CMK (cell line): Measurements from ENCODE around the gene RBMS3.
"Not testable (repeated sequence)": the region's sequence is repeated elsewhere in the genome, so short reads cannot be mapped to it uniquely, and the experiment has no call there.

Source experiments
- DNase-seq: peaks from one replicate; pipeline ENCODE4 v3.0.0-alpha.2; 2010; ENCODE audit warnings: low read depth

RBMS3 gene

DNA sequence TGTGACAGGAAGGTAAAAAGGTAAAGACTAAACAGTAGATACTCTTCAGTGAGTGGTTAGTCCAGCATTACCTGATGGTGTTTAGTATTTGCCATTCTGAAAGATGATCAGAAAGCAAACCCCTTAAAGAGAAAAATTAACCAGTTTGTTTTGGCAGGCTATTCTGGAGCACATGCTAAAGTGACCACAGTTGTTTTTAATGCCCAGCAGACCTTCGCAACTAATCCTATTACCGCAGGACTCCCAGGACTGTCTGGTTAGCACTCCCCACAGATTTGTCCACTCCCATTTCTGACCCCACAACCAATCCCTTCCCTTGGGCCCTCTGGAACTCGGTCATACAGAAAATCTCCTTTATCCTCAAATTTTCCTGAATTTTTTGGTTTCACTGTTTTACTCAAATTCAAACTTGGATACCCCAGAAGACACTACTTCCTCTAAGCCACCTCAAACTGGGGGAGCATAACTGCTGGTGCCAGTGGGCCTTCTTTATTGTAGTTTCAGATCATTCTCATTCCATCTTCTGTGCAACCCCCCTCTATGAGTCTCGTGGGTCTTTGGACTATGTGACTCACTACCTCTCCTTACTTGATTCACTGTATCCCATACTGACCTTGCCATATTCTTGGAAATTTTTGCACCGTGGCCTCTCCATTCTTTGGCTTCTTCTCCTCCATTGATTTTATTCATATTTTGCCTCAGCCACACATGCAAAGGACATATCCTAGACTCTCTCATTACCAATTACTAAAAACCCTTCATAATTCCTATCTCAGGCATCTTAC lies 104.4 kb downstream of the RBMS3 start:
- no peak for DNase-seq

GRCh38 chr3:29389362-29389761 lies 108.5 kb downstream of the RBMS3 start:
- no peak for DNase-seq

DNA sequence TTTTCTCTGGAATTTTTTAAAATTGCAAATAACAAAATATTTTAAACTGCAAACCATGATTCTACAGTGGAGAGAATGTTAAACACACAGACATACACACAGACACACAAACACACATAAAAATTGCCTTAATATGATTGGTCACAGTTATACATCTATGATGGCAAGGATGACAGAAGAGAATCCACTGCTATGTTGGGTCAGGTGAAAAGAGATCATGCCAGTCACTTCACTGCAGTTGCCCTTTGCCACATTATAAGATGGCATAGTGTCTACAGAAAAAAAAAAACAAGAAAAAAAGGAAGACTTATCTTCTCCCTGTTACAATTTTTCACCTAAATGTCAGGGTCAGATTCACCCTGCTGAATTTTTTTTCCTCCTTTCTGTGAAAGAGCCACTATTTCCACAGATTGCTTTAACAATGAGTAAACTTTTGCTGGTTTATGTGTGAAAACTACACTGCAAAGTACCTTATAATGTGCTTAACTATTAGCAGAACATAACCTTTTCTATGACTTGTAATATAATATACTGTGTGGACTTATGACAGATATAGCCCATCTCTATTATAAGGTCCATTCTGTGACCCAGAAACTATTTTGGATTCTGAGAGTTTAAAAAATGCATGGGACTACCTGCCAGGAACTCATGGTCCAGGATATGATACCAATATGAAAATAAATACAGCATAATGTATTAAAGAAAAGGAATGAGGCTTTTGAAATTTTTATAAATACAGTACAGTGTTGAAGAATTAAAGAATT lies 111.9 kb downstream of the RBMS3 start:
- no peak for DNase-seq

DNA sequence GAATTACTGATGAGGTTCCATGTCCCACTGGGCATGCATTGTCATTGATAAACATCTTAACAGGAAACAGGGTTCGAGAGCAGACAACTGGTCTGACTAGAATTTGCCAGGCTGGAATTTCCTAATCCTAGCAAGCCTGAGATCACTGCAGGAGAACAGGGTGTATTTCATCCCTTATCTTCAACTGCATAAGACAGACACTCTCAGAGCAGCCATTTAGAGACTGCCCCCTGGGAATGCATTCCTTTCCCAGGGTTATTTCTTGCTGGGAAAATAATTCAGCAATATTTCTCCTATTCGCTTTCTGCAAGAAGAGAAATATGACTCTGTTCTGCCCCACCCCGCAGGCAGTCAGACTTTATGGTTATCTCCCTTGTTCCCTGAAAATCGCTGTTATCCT lies 113.1 kb downstream of the RBMS3 start:
- DNase-seq, result not testable (repeated sequence)

- no peak for DNase-seq
Observed at GRCh38 chr3:29397406-29397805, 116.5 kb downstream of the RBMS3 start.

GRCh38 chr3:29398787-29399186 lies 117.9 kb downstream of the RBMS3 start:
- DNase-seq, result no peak

DNA sequence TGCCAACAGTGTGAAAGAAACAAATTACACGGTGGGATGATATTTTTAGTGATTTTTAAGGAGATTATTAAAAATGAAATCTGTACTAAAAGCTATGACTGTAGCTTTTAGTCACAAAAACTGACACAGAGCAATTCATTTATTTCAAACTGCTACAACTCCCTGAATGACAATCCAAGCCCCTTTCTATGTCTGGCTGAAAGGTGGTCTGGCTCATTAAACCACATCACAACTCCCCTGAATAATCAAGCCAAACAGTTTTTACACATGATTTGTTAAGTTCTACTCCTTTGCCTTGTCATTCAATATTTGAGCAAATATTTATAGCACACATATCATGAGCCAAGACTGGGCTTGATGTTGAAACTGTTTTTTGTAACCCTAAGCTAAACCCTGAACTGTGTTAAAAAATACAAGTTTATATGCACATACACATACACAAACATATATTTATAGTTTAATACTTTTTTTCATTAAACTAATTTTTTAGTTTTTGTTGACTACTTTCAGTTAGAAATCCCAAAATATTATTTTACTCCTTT lies 125.5 kb downstream of the RBMS3 start:
- DNase-seq, result no peak

DNA sequence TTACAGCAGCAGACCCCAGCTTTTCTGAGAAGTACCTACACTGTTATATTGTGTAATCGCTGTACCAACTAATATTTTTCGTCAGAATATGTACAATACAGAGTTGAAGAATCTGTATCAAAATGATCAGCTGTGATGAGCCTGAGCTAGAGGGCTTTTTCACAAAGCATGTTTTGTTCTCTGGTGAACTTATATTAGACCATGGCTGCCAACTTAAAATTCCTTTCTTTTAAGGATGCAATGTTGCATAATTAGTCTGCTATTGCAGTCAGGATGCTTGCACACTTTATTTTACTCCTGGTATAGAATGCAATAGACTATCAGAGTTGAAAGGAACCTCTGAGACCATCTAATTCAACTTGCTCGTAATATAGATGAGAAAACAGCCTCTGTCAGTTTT lies 127.8 kb downstream of the RBMS3 start:
- no peak for DNase-seq

- no peak for DNase-seq
Observed at GRCh38 chr3:29409409-29409808, 128.5 kb downstream of the RBMS3 start.

GRCh38 chr3:29410220-29410619 lies 129.3 kb downstream of the RBMS3 start:
- no peak for DNase-seq

- DNase-seq, result no peak
Observed at GRCh38 chr3:29410660-29411405, 130.0 kb downstream of the RBMS3 start.

DNA sequence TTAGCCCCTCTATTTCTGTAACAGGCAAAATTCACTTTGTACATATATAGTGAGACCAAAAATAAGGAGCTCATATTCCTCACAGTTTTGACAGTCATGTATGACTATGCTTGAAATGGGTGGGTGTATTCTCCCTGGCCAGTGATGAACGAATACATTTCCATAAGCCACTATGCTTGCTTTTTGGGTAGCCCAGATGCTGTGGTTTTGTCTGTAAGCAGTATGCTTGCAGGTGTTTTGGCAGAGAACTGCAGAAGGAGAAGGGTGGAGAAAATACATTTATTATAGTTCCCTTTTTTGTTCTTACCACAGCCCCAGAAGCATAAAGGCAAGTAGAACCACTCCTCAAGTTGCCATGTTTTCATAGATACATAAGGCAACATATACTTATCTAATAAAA lies 131.2 kb downstream of the RBMS3 start:
- DNase-seq, result no peak

GRCh38 chr3:29414468-29415224 lies 133.8 kb downstream of the RBMS3 start:
- no peak for DNase-seq

- no peak for DNase-seq
Observed at GRCh38 chr3:29415482-29416223, 134.8 kb downstream of the RBMS3 start.

DNA sequence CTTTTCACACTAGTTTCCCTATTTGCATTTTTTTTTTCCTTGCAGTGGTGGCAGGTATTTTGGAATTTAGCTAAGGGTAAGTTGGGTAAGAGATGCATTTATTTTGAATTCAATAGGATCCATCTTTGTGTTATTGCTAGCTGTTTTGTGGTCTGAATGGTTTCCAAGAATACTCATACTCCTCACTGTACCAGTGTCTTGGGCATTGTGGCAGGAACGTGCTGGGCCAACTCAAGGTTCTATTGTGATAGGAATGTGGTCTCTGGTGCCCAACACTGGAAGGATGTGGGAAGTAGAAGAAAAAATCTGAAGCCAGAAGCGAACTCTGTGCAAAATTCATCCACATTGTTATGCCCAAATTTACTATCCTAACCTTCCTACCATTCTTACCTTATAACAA lies 135.6 kb downstream of the RBMS3 start:
- DNase-seq, result no peak

DNA sequence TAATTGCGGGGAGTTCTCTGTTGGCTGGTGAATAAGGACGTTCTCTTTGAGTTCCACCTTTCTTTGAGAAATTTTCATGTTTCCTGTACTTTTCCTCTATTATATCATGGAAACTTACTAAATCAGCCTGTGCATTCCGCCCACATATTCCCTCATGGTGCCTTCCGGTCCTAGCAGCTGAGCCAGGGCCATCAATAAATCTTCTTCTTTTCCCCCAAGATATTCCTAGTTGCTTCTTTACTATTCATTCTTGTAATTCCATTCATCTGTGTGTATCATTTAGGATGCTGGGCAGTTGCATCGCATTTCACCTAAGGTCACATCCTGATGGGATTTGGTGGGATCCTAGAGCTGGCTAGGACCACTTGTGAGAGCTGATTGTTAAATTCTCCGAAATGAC lies 139.2 kb downstream of the RBMS3 start:
- no peak for DNase-seq

DNA sequence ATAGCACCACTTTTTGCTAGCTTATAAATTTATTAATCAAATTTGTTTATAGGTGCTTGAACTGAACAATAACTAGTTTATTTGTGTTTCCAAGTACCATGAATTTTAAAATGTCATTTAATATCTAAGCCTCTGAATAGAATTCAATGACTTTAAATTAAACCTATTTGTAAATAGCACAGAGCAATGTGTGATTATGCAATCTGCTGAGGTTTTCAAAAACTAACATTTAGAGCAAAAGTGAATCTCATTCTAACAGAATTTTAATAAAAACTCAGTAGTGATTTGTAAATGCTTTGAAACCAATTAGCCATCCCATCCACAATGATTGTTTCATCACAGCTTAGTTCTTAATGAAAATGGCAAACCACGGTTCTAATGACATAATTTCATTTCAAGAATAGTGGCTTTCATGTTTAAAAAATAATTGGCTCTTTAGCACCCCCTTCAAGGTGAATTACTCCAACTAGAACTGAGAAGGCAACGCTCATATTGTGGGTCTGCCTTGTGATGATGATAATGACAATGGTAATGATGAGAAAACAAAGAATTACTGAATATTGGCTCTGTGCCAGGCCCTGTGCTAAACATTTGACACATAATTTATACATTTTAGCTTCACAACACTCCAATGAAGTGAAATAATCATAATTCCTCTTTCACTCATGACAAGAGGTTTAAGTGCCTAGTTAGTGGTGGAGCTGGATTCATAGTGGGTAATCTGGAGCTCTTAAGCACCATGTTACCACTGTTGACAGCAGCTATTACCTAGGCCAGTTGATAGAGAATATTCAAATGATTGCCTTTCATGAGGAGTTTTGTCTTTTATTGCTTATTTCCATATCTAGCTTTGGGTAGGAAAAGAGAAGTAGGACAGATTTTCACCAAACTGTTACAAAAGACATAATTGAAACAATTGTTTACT lies 145.7 kb downstream of the RBMS3 start:
- DNase-seq, result no peak

- DNase-seq, result no peak
Observed at GRCh38 chr3:29427266-29428103, 146.6 kb downstream of the RBMS3 start.

GRCh38 chr3:29429055-29429679 lies 148.3 kb downstream of the RBMS3 start:
- DNase-seq, result no peak
